Upper lobe of right lung (tissue), 1 donor: Measurements from ENCODE around the gene ZSWIM3. TPM values are rescaled to one million over a fixed set of nuclear protein-coding genes. Genes with fewer than 3 reads are reported as not detected.

Source experiments
- ATAC-seq: fragments of 200-7000 bp; cut with Tn5 transposase; one replicate; pipeline ENCODE4 v1.9.1; 2020; ENCODE audit warnings: mild to moderate bottlenecking, moderate library complexity
- DNase-seq: peaks from one replicate; pipeline ENCODE4 v3.0.0-alpha.2; 2020
- H3K27ac ChIP-seq: fragments of 200-600 bp; one replicate; pipeline ENCODE4 v1.8.0; 2022
- H3K27me3 ChIP-seq: fragments of 200-600 bp; one replicate; pipeline ENCODE4 v1.8.0; 2022; ENCODE audit warnings: mild to moderate bottlenecking
- H3K36me3 ChIP-seq: fragments of 200-600 bp; one replicate; pipeline ENCODE4 v1.8.0; 2022
- H3K4me1 ChIP-seq: fragments of 200-600 bp; one replicate; pipeline ENCODE4 v1.8.0; 2022
- H3K4me3 ChIP-seq: fragments of 200-600 bp; one replicate; pipeline ENCODE4 v1.8.0; 2022; ENCODE audit warnings: mild to moderate bottlenecking
- H3K9me3 ChIP-seq: fragments of 200-600 bp; one replicate; pipeline ENCODE4 v1.8.0; 2022
- intact Hi-C: fragments of 100-400 bp; cut with DNase I; formaldehyde crosslinking; loops from one replicate; pipeline ENCODE4 v1.11.0; 2022
- long read RNA-seq: library from polyadenylated mRNA; unstranded; transcript quantifications from one replicate; pipeline ENCODE4 v2.0.0, GENCODE V29; 2021
- total RNA-seq: library from RNA; stranded (reverse); fragmentation: NEBNext Ultra II Directional; extraction: Animal tissue kit (Norgen Biotek cat#: 25700); gene quantifications from one replicate; pipeline ENCODE4 v1.2.1, GENCODE V29; 2021
- TF ChIP-seq, protein P1 (sequence below): fragments of 200-600 bp; IDR thresholded peaks from one replicate; pipeline ENCODE4 v1.8.0; 2022; ENCODE audit warnings: antibody characterized with exemption
- donor health status: DM: no; HTN: yes; CAD: no; lungs with severe emphysema.

Gene ZSWIM3
- 4.0 TPM for total RNA-seq
- long read RNA-seq, partial matches to known transcripts = 0 of 4 reads
- long read RNA-seq, other reads (novel, unspliced or antisense) = 1 of 4 reads

DNA sequence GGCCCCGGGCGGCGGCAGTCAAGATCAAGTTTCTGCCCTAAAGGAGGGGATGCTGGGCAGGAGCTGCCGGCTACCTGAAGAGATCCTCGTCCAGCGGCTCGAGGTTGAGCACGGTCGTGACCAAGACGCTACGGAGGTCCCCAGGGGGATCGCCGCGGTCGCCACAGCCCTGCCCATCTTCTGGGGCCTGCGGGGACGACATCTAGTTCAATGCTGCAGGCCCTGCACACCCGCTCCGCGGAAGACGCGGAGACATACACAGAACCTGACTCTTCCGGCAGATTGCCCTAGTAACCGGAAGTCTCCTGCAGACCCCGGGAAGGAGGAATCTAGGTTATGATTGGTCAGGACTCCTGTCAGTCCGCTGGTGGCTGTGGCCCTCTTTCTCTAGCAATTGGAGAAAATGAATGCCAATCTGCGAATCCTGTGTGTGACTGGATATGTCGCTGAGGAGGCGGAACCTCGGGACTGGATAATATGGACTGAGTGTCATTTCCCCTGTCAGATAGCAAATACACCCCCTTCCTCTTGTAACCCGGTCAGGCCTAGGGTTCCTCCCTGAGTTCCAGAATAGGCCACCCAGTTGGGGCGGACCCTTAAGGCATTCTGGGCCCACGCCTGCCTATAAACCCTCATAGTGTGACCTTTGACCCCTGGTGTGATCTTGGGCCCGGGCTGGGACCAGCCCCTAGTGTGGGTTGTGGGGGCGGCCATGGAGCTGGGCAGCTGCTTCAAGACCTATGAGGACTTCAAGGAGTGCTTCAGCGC, at the start of gene ZSWIM3, which contains the start of gene ACOT8:
Gene ZSWIM3, plus strand, starts transcription at position 501 of the 768 bp plus-strand sequence. Its CDS starts 212 bp downstream, at position 713.
Gene ACOT8, minus strand, starts transcription at position 279 of the 768 bp plus-strand sequence. Its CDS starts 77 bp downstream, at position 202.
- peaks cover 21% of the 10 kb centered on the region for H3K4me1 ChIP-seq
- H3K27ac ChIP-seq = peak within 1 kb of the TSS; percentile 92
- no peaks in the 10 kb centered on the region for H3K27me3 ChIP-seq
- ATAC-seq (peak; percentile 99), DNase-seq (peak; percentile 88)
- TF ChIP-seq, protein P1, sequence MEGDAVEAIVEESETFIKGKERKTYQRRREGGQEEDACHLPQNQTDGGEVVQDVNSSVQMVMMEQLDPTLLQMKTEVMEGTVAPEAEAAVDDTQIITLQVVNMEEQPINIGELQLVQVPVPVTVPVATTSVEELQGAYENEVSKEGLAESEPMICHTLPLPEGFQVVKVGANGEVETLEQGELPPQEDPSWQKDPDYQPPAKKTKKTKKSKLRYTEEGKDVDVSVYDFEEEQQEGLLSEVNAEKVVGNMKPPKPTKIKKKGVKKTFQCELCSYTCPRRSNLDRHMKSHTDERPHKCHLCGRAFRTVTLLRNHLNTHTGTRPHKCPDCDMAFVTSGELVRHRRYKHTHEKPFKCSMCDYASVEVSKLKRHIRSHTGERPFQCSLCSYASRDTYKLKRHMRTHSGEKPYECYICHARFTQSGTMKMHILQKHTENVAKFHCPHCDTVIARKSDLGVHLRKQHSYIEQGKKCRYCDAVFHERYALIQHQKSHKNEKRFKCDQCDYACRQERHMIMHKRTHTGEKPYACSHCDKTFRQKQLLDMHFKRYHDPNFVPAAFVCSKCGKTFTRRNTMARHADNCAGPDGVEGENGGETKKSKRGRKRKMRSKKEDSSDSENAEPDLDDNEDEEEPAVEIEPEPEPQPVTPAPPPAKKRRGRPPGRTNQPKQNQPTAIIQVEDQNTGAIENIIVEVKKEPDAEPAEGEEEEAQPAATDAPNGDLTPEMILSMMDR = no peak
- H3K9me3 ChIP-seq = no peaks in the 10 kb centered on the region
- intact Hi-C loops = no loop called here
- H3K4me3 ChIP-seq = peak within 1 kb of the TSS; percentile 99
- peaks cover 16% of the 10 kb centered on the region for H3K36me3 ChIP-seq

DNA sequence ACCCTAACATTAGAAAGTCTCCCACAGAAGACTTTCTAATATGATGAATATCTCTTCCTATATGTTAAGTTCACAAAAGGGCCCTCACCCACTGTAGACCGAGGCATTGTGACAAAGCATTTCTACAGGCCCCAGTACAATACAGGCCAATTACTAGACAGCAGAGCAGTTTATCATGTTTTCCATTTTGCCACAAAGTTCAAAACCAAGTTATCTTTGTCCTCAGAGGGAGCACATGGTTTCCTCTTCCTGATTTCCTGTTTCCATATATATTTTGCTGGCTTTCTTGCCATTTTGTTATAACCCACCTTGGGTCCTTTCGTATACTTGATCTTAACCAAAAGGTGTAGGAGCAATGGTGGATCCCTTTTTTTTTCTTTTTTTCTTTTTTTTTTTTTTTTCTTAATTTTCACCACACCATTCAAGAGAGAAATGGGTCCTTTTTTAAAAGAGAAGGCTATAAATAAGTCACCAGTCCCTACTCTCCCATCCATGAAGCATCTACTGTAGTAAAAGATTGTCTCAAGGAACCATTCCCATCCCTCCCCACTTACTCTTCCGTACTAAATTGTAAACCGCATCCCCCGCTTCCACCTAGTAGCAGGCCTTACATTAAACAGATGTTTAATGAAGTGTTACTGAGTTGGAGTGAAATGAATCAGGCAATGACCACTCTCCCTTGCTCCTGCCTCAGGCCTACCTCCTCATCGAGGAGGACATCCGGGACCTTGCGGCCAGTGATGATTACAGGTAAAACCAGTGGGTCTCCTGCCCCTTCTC, 47.0 kb upstream of the ZSWIM3 start:
- ATAC-seq (no peak), DNase-seq (no peak)
- TF ChIP-seq, protein P1 = no peak
- Histone ChIP-seq H3K4me3 (no peak overlapping the region), H3K4me1 (peaks cover 7% of the 10 kb centered on the region), H3K36me3 (peaks cover 63% of the 10 kb centered on the region), H3K27me3 (no peaks in the 10 kb centered on the region), H3K27ac (no peak overlapping the region), H3K9me3 (no peaks in the 10 kb centered on the region)
- intact Hi-C loops = no loop called here

DNA sequence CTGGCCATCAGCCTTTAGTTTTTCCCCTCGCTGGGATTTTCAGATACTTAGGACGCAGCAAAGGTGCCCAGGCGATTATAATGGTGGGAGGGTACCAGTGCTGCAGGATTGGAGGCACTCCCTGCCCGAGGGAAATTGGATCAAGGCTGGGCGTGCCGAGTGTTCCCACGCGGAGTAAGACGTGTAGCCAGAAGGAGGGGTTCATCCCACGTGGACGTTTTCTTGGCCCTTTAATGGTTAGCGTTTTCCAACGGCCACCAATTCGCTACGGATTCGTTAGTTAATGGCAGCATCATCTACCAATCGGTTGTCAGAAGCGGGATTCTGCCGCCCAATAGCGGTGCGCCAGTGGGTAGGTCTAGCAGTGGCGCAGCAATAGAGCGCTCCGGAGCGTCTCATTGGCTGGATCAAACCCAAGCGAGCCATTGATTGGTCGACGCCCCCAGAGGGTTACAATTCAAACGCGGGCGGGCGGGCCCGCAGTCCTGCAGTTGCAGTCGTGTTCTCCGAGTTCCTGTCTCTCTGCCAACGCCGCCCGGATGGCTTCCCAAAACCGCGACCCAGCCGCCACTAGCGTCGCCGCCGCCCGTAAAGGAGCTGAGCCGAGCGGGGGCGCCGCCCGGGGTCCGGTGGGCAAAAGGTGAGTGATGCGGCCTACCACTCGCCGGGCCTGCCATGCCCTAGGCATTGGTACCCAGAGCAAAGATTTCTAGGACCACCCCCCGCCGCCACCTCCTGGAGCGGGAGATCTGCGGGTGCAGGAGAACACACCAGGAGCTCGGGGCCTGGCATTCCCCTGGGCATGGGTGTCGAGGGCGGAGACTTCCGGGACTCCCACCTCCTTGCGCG, 45.0 kb upstream of the ZSWIM3 start, which contains the start of gene UBE2C:
Gene UBE2C, plus strand, starts transcription at position 488 of the 849 bp plus-strand sequence. Its CDS starts 52 bp downstream, at position 540.
- H3K27ac ChIP-seq = no peak within 1 kb of the TSS

DNA sequence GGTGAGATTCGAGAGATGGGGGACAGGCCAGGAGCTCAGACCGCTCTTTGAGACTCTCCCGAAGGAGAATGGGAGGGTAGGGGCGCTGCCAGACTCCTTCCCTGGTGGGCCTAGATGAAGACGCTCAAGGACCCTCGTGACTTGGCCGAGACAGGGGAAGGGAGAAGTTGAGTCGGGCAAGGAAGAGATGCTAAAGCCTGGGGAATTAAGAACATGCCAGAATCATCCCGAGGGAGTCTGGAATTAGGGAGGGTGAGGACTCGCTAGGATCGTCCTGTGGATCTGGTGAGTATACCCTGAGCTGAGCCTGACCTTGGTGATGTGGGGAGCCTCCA, 44.4 kb upstream of the ZSWIM3 start:
- intact Hi-C loops = no loop called here
- ATAC-seq (no peak), DNase-seq (no peak)
- TF ChIP-seq, protein P1 = no peak
- Histone ChIP-seq H3K27ac (no peak overlapping the region), H3K4me3 (peak overlapping the region; percentile 53), H3K36me3 (peaks cover 37% of the 10 kb centered on the region), H3K9me3 (no peaks in the 10 kb centered on the region), H3K27me3 (no peaks in the 10 kb centered on the region), H3K4me1 (peaks cover 7% of the 10 kb centered on the region)

More for the DNA sequence above, 45.0 kb upstream of the ZSWIM3 start, which contains the start of gene UBE2C:
- no peaks in the 10 kb centered on the region for H3K27me3 ChIP-seq
- peak within 1 kb of the TSS; percentile 53 for H3K4me3 ChIP-seq
- no peaks in the 10 kb centered on the region for H3K9me3 ChIP-seq
- peak; percentile 95 for DNase-seq
- peaks cover 7% of the 10 kb centered on the region for H3K4me1 ChIP-seq
- intact Hi-C loops = no loop called here
- H3K36me3 ChIP-seq = peaks cover 43% of the 10 kb centered on the region
- peak; percentile 99 for ATAC-seq
- TF ChIP-seq, protein P1 = no peak

DNA sequence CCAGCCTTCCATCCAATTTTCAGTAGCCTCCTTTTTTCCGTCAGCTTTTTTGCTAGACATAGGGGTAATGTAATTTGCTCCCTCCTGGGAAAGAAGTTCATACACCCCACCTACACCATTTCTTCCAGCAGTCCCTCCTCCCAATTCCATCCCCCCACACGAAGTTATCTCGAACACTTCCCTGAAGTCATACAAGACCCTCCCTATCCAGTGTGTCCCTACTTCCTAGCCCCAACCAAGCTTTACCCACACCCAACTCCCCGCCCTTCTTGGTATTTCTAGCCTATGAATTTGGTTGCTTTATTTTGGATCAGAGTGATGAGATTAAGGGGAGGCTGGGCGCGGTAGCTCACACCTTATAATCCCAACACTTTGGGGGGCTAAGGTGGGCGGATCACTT, 43.9 kb upstream of the ZSWIM3 start:
- intact Hi-C loops = no loop called here
- Histone ChIP-seq H3K36me3 (peaks cover 32% of the 10 kb centered on the region), H3K27ac (no peak overlapping the region), H3K9me3 (no peaks in the 10 kb centered on the region), H3K4me1 (peaks cover 11% of the 10 kb centered on the region), H3K4me3 (no peak overlapping the region), H3K27me3 (no peaks in the 10 kb centered on the region)
- no peak for ATAC-seq
- TF ChIP-seq, protein P1 = no peak
- no peak for DNase-seq
